Natural killer cell (primary cell): ENCODE data around the gene RAPGEF1. TPM values are rescaled to one million over a fixed set of nuclear protein-coding genes. Genes with fewer than 3 reads are reported as not detected.

Experiments used
- ATAC-seq, 3 donors: fragments of 150-1000 bp in 2 of 3; fragments of 200-7000 bp in 1 of 3; cut with Tn5 transposase; 1 replicate in 1 of 3; 2 replicates in 2 of 3; pipeline ENCODE4 v1.10.0; 2021; ENCODE audit warnings: mild to moderate bottlenecking in 2 of 3, moderate library complexity in 2 of 3
- DNase-seq, 2 donors: peaks; one replicate each; pipeline versions ENCODE4 v3.0.0 to v3.0.0-alpha.2; 2013 to 2021; ENCODE audit warnings: mixed read lengths in 1 of 2
- H3K27ac ChIP-seq: one replicate; pipeline ENCODE4 v1.5.1; 2013; ENCODE audit warnings: mild to moderate bottlenecking, low read length
- H3K27me3 ChIP-seq: one replicate; pipeline ENCODE4 v1.6.1; 2013; ENCODE audit warnings: low read length; ENCODE audit not compliant: control insufficient read depth, insufficient read depth
- H3K36me3 ChIP-seq: one replicate; pipeline ENCODE4 v1.6.1; 2013; ENCODE audit warnings: low read length; ENCODE audit not compliant: control insufficient read depth, insufficient read depth
- H3K4me1 ChIP-seq: one replicate; pipeline ENCODE4 v1.6.1; 2013; ENCODE audit warnings: low read length; ENCODE audit not compliant: control insufficient read depth, insufficient read depth
- H3K4me3 ChIP-seq: one replicate; pipeline ENCODE4 v1.5.1; 2013; ENCODE audit warnings: low read length
- H3K9me3 ChIP-seq: one replicate; pipeline ENCODE4 v1.6.1; 2013; ENCODE audit warnings: low read length; ENCODE audit not compliant: control insufficient read depth, insufficient read depth
- H3K27ac Mint-ChIP-seq, 2 donors: one replicate each; pipeline ENCODE4 v1.8.0; 2022; ENCODE audit warnings: mild to moderate bottlenecking in 2 of 2, mixed read lengths in 2 of 2, moderate library complexity in 1 of 2
- H3K27me3 Mint-ChIP-seq, 2 donors: one replicate each; pipeline ENCODE4 v1.8.0; 2022; ENCODE audit warnings: low read depth in 2 of 2, mixed read lengths in 2 of 2
- H3K36me3 Mint-ChIP-seq: one replicate; pipeline ENCODE4 v1.8.0; 2022; ENCODE audit warnings: mixed read lengths
- H3K4me1 Mint-ChIP-seq, 2 donors: one replicate each; pipeline ENCODE4 v1.8.0; 2022; ENCODE audit warnings: mixed read lengths in 2 of 2
- H3K4me3 Mint-ChIP-seq: one replicate; pipeline ENCODE4 v1.8.0; 2022; ENCODE audit warnings: mild to moderate bottlenecking, moderate library complexity, mixed read lengths
- H3K9me3 Mint-ChIP-seq, 2 donors: one replicate each; pipeline ENCODE4 v1.8.0; 2022; ENCODE audit warnings: mixed read lengths in 2 of 2
- WGBS: methylation state at CpG from one replicate; pipeline ENCODE4 v1.1.7; 2013; ENCODE audit warnings: missing lambda C conversion rate; ENCODE audit not compliant: insufficient coverage; 5-methylcytosine and 5-hydroxymethylcytosine counted together
- intact Hi-C: fragments of 100-400 bp; cut with micrococcal nuclease; formaldehyde crosslinking; loops from one replicate; pipeline ENCODE4 v1.14.2; 2022
- total RNA-seq, 4 donors: library from RNA; stranded (reverse); fragments of 120-200 nt in 1 of 4; gene quantifications; one replicate each; pipeline versions ENCODE4 v1.2.3 to v1.2.4, GENCODE V29; 2013 to 2022
- TF ChIP-seq, protein P1 (sequence below): fragments of 200-600 bp; IDR thresholded peaks from one replicate; pipeline ENCODE4 v1.8.0; 2022; ENCODE audit warnings: antibody characterized with exemption

Gene RAPGEF1
- total RNA-seq, 3 donors from 2014 or later (not counting 1 experiment from before 2014, with no cell fraction given), result 210 to 224 (median 222) TPM

DNA sequence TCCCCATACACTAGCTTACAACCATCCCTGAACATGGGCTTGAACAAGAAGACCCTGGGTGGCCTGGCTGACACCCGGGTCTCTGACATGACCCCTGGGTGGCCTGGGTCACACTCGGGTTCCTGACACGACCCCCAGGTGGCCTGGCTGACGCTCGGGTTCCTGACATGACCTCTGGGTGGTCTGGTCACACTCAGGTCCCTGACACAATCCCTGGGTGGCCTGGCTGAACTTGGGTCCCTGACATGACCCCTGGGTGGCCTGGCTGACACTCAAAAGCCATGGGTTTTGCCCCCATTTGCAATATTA lies 156.6 kb downstream of the RAPGEF1 start:
- no peaks in the 10 kb centered on the region for H3K9me3 Mint-ChIP-seq
- no peak overlapping the region for H3K4me3 ChIP-seq
- DNase-seq, result peak in 1 of 2 donors; percentile 3
- TF ChIP-seq, protein P1, sequence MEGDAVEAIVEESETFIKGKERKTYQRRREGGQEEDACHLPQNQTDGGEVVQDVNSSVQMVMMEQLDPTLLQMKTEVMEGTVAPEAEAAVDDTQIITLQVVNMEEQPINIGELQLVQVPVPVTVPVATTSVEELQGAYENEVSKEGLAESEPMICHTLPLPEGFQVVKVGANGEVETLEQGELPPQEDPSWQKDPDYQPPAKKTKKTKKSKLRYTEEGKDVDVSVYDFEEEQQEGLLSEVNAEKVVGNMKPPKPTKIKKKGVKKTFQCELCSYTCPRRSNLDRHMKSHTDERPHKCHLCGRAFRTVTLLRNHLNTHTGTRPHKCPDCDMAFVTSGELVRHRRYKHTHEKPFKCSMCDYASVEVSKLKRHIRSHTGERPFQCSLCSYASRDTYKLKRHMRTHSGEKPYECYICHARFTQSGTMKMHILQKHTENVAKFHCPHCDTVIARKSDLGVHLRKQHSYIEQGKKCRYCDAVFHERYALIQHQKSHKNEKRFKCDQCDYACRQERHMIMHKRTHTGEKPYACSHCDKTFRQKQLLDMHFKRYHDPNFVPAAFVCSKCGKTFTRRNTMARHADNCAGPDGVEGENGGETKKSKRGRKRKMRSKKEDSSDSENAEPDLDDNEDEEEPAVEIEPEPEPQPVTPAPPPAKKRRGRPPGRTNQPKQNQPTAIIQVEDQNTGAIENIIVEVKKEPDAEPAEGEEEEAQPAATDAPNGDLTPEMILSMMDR, result no peak
- no peak for ATAC-seq
- 96% methylated on average over 5 of the region's 5 CpGs for WGBS
- H3K4me1 ChIP-seq, result peaks cover 55% of the 10 kb centered on the region
- H3K4me1 Mint-ChIP-seq, result peaks cover 47 to 70% of the 10 kb centered on the region in 2 donors
- no peaks in the 10 kb centered on the region for H3K36me3 Mint-ChIP-seq
- H3K27me3 Mint-ChIP-seq, result no peaks in the 10 kb centered on the region
- intact Hi-C loops, result no loop called here
- peak overlapping the region; percentile 76 to 82 for H3K27ac Mint-ChIP-seq
- peaks cover 63% of the 10 kb centered on the region for H3K36me3 ChIP-seq
- no peak overlapping the region for H3K4me3 Mint-ChIP-seq
- H3K27me3 ChIP-seq, result no peaks in the 10 kb centered on the region
- no peaks in the 10 kb centered on the region for H3K9me3 ChIP-seq
- peak overlapping the region; percentile 58 for H3K27ac ChIP-seq

DNA sequence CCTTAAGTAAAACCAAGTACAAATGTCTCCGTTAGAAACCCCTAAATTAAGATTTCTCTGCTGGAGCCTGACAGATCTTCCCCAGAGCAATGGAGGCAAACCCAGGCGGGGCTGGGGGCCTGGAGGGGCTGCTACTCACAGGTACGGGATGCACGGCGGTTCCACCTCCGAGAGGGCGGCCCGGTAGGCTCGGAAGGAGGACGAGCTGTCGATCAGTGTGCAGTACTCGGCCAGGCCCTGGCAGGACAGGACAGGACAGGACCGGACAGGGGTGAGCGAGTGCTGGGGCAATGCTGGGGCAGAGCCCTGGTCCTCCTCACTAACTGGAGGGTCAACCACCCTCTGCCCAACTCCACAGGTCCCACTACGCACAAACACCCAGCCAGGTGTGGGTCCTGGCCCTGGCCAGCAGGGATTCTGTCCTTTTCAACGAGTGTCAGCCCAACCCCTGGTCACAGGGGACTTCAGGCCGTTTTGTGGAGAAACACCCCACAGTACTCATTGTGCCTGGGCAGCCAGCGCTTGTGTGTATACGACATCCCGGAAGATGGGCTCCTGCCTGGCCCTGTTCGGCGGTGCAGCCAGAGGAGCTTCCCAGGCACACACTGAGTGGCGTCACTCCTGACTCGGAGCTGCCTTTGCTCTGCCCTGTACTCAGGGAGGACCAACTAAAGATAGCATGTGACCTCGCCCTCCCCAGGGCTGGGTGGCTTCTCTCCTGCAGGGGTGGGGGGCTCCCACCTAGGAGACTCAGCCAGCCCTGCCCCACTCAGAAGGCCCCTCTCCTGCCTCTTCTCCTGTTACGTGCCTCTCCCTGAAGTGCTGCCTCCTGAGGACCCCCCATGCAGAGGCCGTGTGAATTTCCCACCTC lies 157.2 kb downstream of the RAPGEF1 start:
- Mint-ChIP-seq H3K36me3 (no peaks in the 10 kb centered on the region), H3K27me3 (no peaks in the 10 kb centered on the region), H3K4me3 (peak overlapping the region; percentile 28), H3K27ac (peak overlapping the region; percentile 76 to 82), H3K4me1 (peaks cover 47 to 71% of the 10 kb centered on the region in 2 donors), H3K9me3 (no peaks in the 10 kb centered on the region)
- Histone ChIP-seq H3K9me3 (no peaks in the 10 kb centered on the region), H3K27me3 (no peaks in the 10 kb centered on the region), H3K4me3 (no peak overlapping the region), H3K27ac (no peak overlapping the region), H3K36me3 (peaks cover 61% of the 10 kb centered on the region), H3K4me1 (peaks cover 61% of the 10 kb centered on the region)
- TF ChIP-seq, protein P1, result no peak
- ATAC-seq, result no peak
- 96% methylated on average over 27 of the region's 27 CpGs for WGBS
- intact Hi-C loops, result no loop called here
- DNase-seq, result peak in 1 of 2 donors; percentile 3

DNA sequence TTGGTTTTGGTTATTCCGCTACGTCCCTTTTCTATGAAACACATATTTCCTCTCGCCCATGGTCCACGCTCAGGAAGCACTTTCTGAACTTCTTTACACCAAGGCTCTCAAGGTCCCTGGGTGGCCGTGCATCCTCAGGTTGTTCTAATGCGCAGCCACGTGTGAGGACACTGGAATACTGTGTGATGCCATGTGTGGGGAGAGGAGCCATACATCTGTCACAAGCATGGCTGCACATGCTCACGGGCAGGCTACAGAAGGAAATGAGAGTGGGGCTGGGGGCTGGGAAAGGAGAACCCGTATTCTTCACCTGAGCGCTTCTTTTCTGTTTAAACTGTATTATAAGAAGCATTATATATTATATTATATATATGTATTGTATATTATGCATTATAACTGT lies 157.8 kb downstream of the RAPGEF1 start:
- intact Hi-C loops, result no loop called here
- Histone ChIP-seq H3K27ac (no peak overlapping the region), H3K4me1 (peaks cover 61% of the 10 kb centered on the region), H3K36me3 (peaks cover 62% of the 10 kb centered on the region), H3K4me3 (no peak overlapping the region), H3K9me3 (no peaks in the 10 kb centered on the region), H3K27me3 (no peaks in the 10 kb centered on the region)
- TF ChIP-seq, protein P1, result no peak
- peaks cover 42 to 71% of the 10 kb centered on the region in 2 donors for H3K4me1 Mint-ChIP-seq
- no peaks in the 10 kb centered on the region for H3K36me3 Mint-ChIP-seq
- ATAC-seq (no peak), DNase-seq (no peak)
- WGBS, result 96% methylated on average over 8 of the region's 10 CpGs
- peak overlapping the region; percentile 28 for H3K4me3 Mint-ChIP-seq
- H3K9me3 Mint-ChIP-seq, result no peaks in the 10 kb centered on the region
- H3K27me3 Mint-ChIP-seq, result no peaks in the 10 kb centered on the region
- H3K27ac Mint-ChIP-seq, result no peak overlapping the region
